Neural cell (in vitro differentiated cells): ENCODE data around the gene RNF4. TPM values are rescaled to one million over a fixed set of nuclear protein-coding genes. Genes with fewer than 3 reads are reported as not detected.

Experiments
- H2AFZ ChIP-seq: fragments of 200-600, 300-800 bp; sonication (generic), shearing (Covaris generic); 2 replicates; pipeline ENCODE4 v1.6.0; 2014; ENCODE audit warnings: low read depth, mild to moderate bottlenecking, antibody characterized with exemption, low read length, moderate library complexity
- H3F3A ChIP-seq: fragments of 200-600 bp; shearing (Covaris generic); 2 replicates; pipeline ENCODE4 v1.6.1; 2016; ENCODE audit warnings: mild to moderate bottlenecking, moderate library complexity, mixed read lengths, antibody characterized with exemption, low read length; ENCODE audit not compliant: insufficient read depth, poor library complexity, severe bottlenecking
- H3K27ac ChIP-seq: fragments of 200-600, 300-800 bp; sonication (generic), shearing (Covaris generic); 2 replicates; pipeline ENCODE4 v1.5.1; 2014; ENCODE audit warnings: mild to moderate bottlenecking, low read length, moderate library complexity
- H3K27me3 ChIP-seq: fragments of 300-800, 200-600 bp; sonication (generic), shearing (Covaris generic); 2 replicates; pipeline ENCODE4 v1.6.0; 2014; ENCODE audit warnings: mild to moderate bottlenecking, low read depth, low read length, moderate library complexity; ENCODE audit not compliant: insufficient read depth
- H3K36me3 ChIP-seq: fragments of 300-800, 200-600 bp; sonication (generic), shearing (Covaris generic); 2 replicates; pipeline ENCODE4 v1.5.1; 2014; ENCODE audit warnings: mild to moderate bottlenecking, antibody characterized with exemption, low read length, moderate library complexity; ENCODE audit not compliant: insufficient read depth
- H3K4me2 ChIP-seq: fragments of 300-800, 200-600 bp; sonication (generic), shearing (Covaris generic); 2 replicates; pipeline ENCODE4 v1.6.0; 2014; ENCODE audit warnings: mild to moderate bottlenecking, low read length
- H3K4me3 ChIP-seq: fragments of 300-800, 200-600 bp; sonication (generic), shearing (Covaris generic); 2 replicates; pipeline ENCODE4 v1.5.1; 2014; ENCODE audit warnings: mild to moderate bottlenecking, low read length, moderate library complexity
- H3K79me2 ChIP-seq: fragments of 200-600 bp; shearing (Covaris generic); replicated peaks from 2 replicates; pipeline ENCODE4 v1.6.0; 2014; ENCODE audit warnings: mild to moderate bottlenecking, low read length, moderate library complexity; ENCODE audit not compliant: insufficient read depth
- H3K9ac ChIP-seq: fragments of 300-800, 200-600 bp; sonication (generic), shearing (Covaris generic); 2 replicates; pipeline ENCODE4 v1.6.1; 2016; ENCODE audit warnings: mild to moderate bottlenecking, low read length, mixed read lengths
- H3K9me2 ChIP-seq: fragments of 200-600 bp; shearing (Covaris generic); 2 replicates; pipeline ENCODE4 v1.6.1; 2016; ENCODE audit warnings: mild to moderate bottlenecking, low read length, mixed read lengths; ENCODE audit not compliant: insufficient read depth
- H3K9me3 ChIP-seq: fragments of 200-600, 300-800 bp; sonication (generic), shearing (Covaris generic); 2 replicates; pipeline ENCODE4 v1.6.1; 2016; ENCODE audit warnings: mild to moderate bottlenecking, mixed run types, low read length, moderate library complexity, mixed read lengths
- H4K20me1 ChIP-seq: fragments of 200-600 bp; shearing (Covaris generic); 2 replicates; pipeline ENCODE4 v1.6.1; 2016; ENCODE audit warnings: mild to moderate bottlenecking, mixed run types; ENCODE audit not compliant: insufficient read depth
- CTCF ChIP-seq: fragments of 450-650 bp; IDR thresholded peaks from 2 replicates; pipeline ENCODE4 v1.5.1; 2014; ENCODE audit warnings: antibody characterized with exemption, mild to moderate bottlenecking, moderate library complexity; ENCODE audit not compliant: poor library complexity, severe bottlenecking
- EP300 ChIP-seq: fragments of 450-650 bp; conservative IDR thresholded peaks from 2 replicates; pipeline ENCODE4 v1.6.1; 2014; ENCODE audit warnings: antibody characterized with exemption, mild to moderate bottlenecking, moderate library complexity; ENCODE audit not compliant: poor library complexity, severe bottlenecking
- EZH2 ChIP-seq: fragments of 200-600, 300-800 bp; shearing (Covaris generic), sonication (generic); IDR thresholded peaks from 2 replicates; pipeline ENCODE4 v1.6.1; 2014; ENCODE audit warnings: antibody characterized with exemption, low read length, borderline replicate concordance, mild to moderate bottlenecking; ENCODE audit not compliant: insufficient read depth, poor library complexity, severe bottlenecking
- MXI1 ChIP-seq: fragments of 450-650 bp; conservative IDR thresholded peaks from 2 replicates; pipeline ENCODE4 v1.6.1; 2014; ENCODE audit warnings: antibody characterized with exemption, mild to moderate bottlenecking; ENCODE audit not compliant: poor library complexity, severe bottlenecking
- POLR2AphosphoS5 ChIP-seq: IDR thresholded peaks from 2 replicates; pipeline ENCODE4 v1.6.1; 2012
- RAD21 ChIP-seq: fragments of 450-650 bp; conservative IDR thresholded peaks from 2 replicates; pipeline ENCODE4 v1.6.1; 2014; ENCODE audit warnings: antibody characterized with exemption, mild to moderate bottlenecking, moderate library complexity
- SMC3 ChIP-seq: fragments of 450-650 bp; conservative IDR thresholded peaks from 2 replicates; pipeline ENCODE4 v1.6.1; 2014; ENCODE audit warnings: antibody characterized with exemption, mild to moderate bottlenecking, moderate library complexity; ENCODE audit not compliant: poor library complexity
- TAF1 ChIP-seq: IDR thresholded peaks from 2 replicates; pipeline ENCODE4 v1.6.1; 2012; ENCODE audit warnings: low read depth
- polyA plus RNA-seq: library from polyadenylated mRNA; depleted of rRNA; stranded (reverse); fragments of >200 nt; gene quantifications from 2 replicates; pipeline ENCODE4 v1.2.3, GENCODE V29; 2014
- TF ChIP-seq, protein P1 (sequence below): IDR thresholded peaks from 2 replicates; pipeline ENCODE4 v1.6.1; 2012; ENCODE audit warnings: borderline replicate concordance

The RNF4 gene
- polyA plus RNA-seq, 1 donor from 2014 or later, result 48.2 TPM

- no peaks in the 10 kb centered on the region for H3K36me3 ChIP-seq
- H3K9me2 ChIP-seq, result no peaks in the 10 kb centered on the region
- H2AFZ ChIP-seq, result no peak overlapping the region
- H3K27ac ChIP-seq, result no peak overlapping the region
- no peak overlapping the region for H3K9ac ChIP-seq
- H3K9me3 ChIP-seq, result no peaks in the 10 kb centered on the region
- H3K79me2 ChIP-seq, result no peaks in the 10 kb centered on the region
- H3K4me2 ChIP-seq, result no peak overlapping the region
- no peak overlapping the region for H3K4me3 ChIP-seq
- H4K20me1 ChIP-seq, result no peaks in the 10 kb centered on the region
- TF ChIP-seq EZH2 (no peak), POLR2AphosphoS5 (no peak), MXI1 (no peak), TAF1 (no peak), CTCF (no peak), RAD21 (no peak), EP300 (no peak), SMC3 (no peak)
- TF ChIP-seq, protein P1, sequence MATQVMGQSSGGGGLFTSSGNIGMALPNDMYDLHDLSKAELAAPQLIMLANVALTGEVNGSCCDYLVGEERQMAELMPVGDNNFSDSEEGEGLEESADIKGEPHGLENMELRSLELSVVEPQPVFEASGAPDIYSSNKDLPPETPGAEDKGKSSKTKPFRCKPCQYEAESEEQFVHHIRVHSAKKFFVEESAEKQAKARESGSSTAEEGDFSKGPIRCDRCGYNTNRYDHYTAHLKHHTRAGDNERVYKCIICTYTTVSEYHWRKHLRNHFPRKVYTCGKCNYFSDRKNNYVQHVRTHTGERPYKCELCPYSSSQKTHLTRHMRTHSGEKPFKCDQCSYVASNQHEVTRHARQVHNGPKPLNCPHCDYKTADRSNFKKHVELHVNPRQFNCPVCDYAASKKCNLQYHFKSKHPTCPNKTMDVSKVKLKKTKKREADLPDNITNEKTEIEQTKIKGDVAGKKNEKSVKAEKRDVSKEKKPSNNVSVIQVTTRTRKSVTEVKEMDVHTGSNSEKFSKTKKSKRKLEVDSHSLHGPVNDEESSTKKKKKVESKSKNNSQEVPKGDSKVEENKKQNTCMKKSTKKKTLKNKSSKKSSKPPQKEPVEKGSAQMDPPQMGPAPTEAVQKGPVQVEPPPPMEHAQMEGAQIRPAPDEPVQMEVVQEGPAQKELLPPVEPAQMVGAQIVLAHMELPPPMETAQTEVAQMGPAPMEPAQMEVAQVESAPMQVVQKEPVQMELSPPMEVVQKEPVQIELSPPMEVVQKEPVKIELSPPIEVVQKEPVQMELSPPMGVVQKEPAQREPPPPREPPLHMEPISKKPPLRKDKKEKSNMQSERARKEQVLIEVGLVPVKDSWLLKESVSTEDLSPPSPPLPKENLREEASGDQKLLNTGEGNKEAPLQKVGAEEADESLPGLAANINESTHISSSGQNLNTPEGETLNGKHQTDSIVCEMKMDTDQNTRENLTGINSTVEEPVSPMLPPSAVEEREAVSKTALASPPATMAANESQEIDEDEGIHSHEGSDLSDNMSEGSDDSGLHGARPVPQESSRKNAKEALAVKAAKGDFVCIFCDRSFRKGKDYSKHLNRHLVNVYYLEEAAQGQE, result no peak
- H3F3A ChIP-seq, result no peaks in the 10 kb centered on the region
- H3K27me3 ChIP-seq, result no peaks in the 10 kb centered on the region
These were observed 34.5 kb upstream of the RNF4 start for GRCh38 chr4:2434420-2434819.

GRCh38 chr4:2436301-2436700, 32.6 kb upstream of the RNF4 start:
- H2AFZ ChIP-seq, result no peak overlapping the region
- no peaks in the 10 kb centered on the region for H3K9me2 ChIP-seq
- no peaks in the 10 kb centered on the region for H3K79me2 ChIP-seq
- H4K20me1 ChIP-seq, result no peaks in the 10 kb centered on the region
- no peak overlapping the region for H3K27ac ChIP-seq
- H3K27me3 ChIP-seq, result no peaks in the 10 kb centered on the region
- no peak for TF ChIP-seq TAF1
- no peak for TF ChIP-seq CTCF
- no peak for TF ChIP-seq EZH2
- no peak for TF ChIP-seq POLR2AphosphoS5
- no peak for TF ChIP-seq SMC3
- no peak for TF ChIP-seq RAD21
- TF ChIP-seq, protein P1, result no peak
- no peak for TF ChIP-seq MXI1
- no peak for TF ChIP-seq EP300
- H3K4me3 ChIP-seq, result no peak overlapping the region
- no peak overlapping the region for H3K9ac ChIP-seq
- no peak overlapping the region for H3K4me2 ChIP-seq
- H3K36me3 ChIP-seq, result no peaks in the 10 kb centered on the region
- H3K9me3 ChIP-seq, result no peaks in the 10 kb centered on the region
- no peaks in the 10 kb centered on the region for H3F3A ChIP-seq
